ENCODE measurements around the gene SORCS2.
"Not testable (repeated sequence)": the region's sequence is repeated elsewhere in the genome, so short reads cannot be mapped to it uniquely, and the experiment has no call there.

SORCS2 gene

DNA sequence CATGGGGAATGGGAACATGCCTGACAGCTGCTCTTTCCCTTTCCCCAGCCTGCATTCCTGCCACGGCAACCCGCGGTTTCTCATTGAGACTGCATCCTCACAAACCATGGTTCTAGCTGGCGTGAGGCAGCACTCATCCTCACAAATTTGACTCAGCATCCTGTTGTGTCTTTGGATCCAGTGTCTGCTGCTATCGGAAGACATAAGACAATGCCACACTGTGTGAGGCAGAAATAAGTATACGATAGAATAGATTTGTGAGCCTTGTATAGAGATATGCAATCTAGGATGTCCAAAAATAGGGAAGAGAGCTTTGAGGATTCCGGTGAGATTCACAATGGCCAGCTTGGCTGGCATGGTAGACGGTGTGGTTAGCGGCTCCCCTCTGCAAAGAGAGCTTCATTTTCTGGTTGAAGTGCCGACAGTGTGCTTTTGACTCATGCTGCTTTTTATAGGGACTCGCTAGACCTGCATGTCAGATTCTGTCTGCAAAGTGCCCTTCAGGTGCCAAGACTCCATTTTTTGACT lies 403.7 kb downstream of the SORCS2 start:
- no peaks in the 10 kb centered on the region for H3K27me3 Mint-ChIP-seq (ENCODE audit: low read depth)
- H3K27ac Mint-ChIP-seq: no peak overlapping the region

DNA sequence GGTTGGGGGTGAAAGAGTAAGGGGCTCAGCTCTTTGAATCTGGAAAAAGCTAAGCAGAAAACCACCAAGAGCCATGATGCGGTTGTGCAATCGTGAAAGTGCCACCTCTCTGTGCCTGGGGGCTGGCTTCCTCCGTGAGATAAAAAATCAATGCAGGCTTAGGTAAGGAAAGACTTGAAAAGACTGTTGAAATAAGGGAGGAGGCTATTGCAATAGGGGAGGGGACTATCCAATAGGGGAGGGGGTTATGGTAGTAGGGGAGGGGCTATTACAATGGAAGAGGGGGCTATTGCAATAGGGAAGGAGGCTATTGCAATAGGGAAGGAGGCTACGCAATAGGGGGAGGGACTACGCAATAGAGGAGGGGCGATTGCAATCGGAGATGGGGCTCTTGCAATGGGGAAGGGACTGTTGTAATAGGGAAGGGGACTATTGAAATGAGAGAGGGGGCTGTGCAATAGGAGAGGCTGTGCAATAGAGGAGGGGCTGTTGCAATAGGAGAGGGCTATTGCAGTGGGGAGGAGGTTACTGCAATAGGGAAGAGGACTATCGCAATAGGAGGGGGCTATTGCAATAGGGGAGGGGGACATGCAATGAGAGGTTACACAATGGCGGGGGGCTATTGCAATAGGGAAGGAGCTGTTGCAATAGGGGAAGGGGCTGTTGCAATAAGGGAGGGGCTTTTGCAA lies 404.7 kb downstream of the SORCS2 start:
- H3K4me3 Mint-ChIP-seq: no peak overlapping the region
- H3K27ac Mint-ChIP-seq: no peak overlapping the region
- H3K9me3 Mint-ChIP-seq: no peaks in the 10 kb centered on the region
- H3K27me3 Mint-ChIP-seq (ENCODE audit: low read depth): no peaks in the 10 kb centered on the region
- H3K4me1 Mint-ChIP-seq (ENCODE audit: low read depth): no peaks in the 10 kb centered on the region
- H3K36me3 Mint-ChIP-seq (ENCODE audit: low read depth): no peaks in the 10 kb centered on the region

More for the DNA sequence above, 403.7 kb downstream of the SORCS2 start:
- Mint-ChIP-seq H3K36me3 (ENCODE audit: low read depth) (no peaks in the 10 kb centered on the region), H3K4me1 (ENCODE audit: low read depth) (no peaks in the 10 kb centered on the region), H3K4me3 (no peak overlapping the region), H3K9me3 (no peaks in the 10 kb centered on the region)

DNA sequence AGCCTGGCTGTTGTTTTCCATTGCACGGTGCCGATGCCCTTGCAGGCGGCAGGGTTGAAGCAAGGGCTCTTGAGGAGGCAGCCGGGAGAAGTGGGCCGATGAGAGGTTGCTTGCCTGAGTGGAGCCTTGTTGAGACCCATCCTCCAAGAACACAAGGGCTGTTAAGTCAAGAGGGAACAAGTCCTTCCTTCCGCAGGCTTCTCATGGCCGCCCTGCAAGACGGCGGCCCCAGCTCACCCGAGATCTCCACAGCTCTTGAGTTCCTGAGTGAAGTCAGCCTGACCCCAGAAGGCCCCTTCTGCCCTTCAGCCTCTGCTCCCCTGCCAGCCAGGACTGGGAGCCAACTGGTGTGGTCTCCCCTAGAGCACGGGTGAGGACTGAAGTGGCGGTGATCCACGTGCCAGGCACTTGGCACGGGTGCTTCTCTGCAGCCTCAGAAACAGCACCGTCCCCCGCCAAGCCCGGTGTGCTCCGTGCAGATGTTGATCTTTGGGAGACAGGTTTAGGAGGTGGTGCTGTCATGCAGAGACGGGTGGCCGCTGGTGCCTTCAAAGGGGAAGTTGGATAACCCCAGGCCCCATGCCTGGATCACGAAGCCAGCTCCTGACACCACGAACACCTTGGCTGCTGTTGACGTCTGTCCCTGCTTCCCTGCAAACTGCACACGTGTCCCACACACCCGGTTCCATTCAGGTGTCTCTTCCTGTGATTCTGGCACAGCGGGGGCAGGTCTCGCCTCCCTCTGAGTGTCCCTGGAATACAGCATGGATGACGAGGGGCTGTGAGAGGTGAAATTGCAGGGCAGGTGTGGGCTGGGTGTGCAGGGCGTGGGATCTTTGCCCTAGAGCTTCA lies 406.8 kb downstream of the SORCS2 start:
- H3K27me3 Mint-ChIP-seq (ENCODE audit: low read depth): no peaks in the 10 kb centered on the region
- H3K9me3 Mint-ChIP-seq: no peaks in the 10 kb centered on the region
- H3K27ac Mint-ChIP-seq: no peak overlapping the region
- H3K4me3 Mint-ChIP-seq: no peak overlapping the region
- H3K4me1 Mint-ChIP-seq (ENCODE audit: low read depth): no peaks in the 10 kb centered on the region
- H3K36me3 Mint-ChIP-seq (ENCODE audit: low read depth): no peaks in the 10 kb centered on the region

DNA sequence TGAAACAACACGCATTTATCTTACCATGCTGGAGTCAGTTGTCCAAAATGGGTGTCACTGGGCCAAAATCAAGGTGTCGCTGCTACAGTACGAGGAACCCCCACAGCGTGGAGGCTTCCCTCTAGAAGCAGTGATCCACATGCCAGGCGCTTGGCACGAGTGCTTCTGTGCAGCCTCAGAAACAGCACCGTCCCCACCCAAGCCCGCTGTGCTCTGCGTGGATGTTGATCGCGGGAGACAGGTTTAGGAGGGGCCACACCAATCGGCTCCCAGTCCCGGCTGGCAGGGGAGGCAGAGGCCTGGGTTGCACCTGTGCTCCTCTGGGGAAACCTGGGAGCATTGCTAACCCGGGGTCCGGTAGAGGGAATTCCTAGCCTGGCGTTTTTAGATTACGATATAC lies 407.9 kb downstream of the SORCS2 start:
- Mint-ChIP-seq H3K4me1 (ENCODE audit: low read depth) (no peaks in the 10 kb centered on the region), H3K27me3 (ENCODE audit: low read depth) (no peaks in the 10 kb centered on the region)

DNA sequence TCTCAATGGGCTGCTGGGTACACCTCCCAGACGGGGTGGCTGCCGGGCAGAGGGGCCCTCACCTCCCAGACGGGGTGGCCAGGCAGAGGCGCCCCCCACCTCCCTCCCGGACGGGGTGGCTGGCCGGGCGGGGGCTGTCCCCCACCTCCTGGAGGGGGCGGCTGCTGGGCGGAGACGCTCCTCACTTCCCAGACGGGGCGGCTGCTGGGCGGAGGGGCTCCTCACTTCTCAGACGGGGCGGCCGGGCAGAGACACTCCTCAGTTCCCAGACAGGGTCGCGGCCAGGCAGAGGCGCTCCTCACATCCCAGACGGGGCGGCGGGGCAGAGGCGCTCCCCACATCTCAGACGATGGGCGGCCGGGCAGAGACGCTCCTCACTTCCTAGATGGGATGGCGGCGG lies 409.8 kb downstream of the SORCS2 start:
- not testable (repeated sequence) for H3K9me3 Mint-ChIP-seq; H3K4me1 Mint-ChIP-seq (ENCODE audit: low read depth); H3K27ac Mint-ChIP-seq; H3K27me3 Mint-ChIP-seq (ENCODE audit: low read depth); H3K36me3 Mint-ChIP-seq (ENCODE audit: low read depth); H3K4me3 Mint-ChIP-seq

More for the DNA sequence above, 407.9 kb downstream of the SORCS2 start:
- no peaks in the 10 kb centered on the region for H3K9me3 Mint-ChIP-seq
- H3K36me3 Mint-ChIP-seq (ENCODE audit: low read depth): no peaks in the 10 kb centered on the region
- no peak overlapping the region for H3K4me3 Mint-ChIP-seq
- H3K27ac Mint-ChIP-seq: no peak overlapping the region

DNA sequence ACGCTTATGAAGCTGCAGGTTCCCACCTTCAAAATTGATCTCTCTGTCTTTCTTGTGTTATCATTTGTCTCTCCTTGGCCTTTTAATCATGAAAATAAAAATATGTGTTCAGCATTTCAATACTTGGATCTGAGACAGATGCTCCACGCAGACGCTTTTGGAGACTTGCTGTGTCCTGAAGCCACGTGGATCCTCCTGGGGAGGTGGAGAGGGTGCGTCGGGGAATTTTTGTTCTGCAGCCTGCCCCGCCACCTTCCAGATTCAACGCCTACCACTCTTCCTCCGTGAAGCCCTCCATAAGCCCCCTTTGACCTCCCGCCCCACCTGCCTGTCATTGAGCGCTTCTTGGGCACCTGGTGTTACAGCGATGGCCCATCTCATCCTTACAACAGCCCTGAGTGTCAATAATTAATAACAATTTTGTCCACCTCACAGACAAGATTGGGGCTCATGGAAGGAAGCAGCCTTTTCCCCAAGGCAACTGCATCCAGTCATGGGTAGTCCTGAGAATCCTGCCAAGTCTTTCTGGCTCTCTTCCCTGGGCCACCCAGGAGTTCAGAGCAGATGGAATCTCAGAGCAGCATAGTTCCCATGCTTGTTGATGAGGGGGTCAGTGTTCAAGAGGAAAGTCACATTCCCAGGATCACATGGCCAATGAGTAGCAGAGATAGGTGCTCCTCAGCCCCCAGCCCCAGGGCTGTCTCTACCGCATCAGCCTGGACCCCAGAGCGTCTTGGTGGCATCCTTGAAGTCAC lies 415.0 kb downstream of the SORCS2 start:
- Mint-ChIP-seq H3K4me1 (ENCODE audit: low read depth) (no peaks in the 10 kb centered on the region), H3K27me3 (ENCODE audit: low read depth) (no peaks in the 10 kb centered on the region), H3K4me3 (no peak overlapping the region), H3K9me3 (no peaks in the 10 kb centered on the region), H3K36me3 (ENCODE audit: low read depth) (no peaks in the 10 kb centered on the region), H3K27ac (no peak overlapping the region)

DNA sequence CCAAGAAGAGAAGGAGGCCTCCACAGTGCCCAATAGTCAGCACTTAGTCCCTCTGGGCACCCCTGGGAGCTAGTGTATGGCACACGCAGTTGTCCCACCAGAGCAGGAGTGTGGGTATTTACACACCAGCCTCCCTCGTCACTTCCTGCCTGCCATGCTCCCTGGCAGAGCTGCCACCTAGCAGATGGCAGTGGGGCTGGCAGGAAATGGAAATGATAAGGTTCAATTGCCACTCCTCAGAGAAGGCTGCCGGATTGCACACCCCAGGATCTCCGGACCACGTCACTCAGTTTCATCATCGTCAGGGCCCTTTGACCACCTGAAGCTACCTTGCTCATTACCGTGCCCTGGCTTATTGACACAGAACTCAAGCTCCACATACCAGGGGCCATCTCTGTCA lies 415.7 kb downstream of the SORCS2 start:
- Mint-ChIP-seq H3K9me3 (no peaks in the 10 kb centered on the region), H3K27me3 (ENCODE audit: low read depth) (no peaks in the 10 kb centered on the region), H3K4me1 (ENCODE audit: low read depth) (no peaks in the 10 kb centered on the region), H3K27ac (no peak overlapping the region), H3K4me3 (no peak overlapping the region), H3K36me3 (ENCODE audit: low read depth) (no peaks in the 10 kb centered on the region)

DNA sequence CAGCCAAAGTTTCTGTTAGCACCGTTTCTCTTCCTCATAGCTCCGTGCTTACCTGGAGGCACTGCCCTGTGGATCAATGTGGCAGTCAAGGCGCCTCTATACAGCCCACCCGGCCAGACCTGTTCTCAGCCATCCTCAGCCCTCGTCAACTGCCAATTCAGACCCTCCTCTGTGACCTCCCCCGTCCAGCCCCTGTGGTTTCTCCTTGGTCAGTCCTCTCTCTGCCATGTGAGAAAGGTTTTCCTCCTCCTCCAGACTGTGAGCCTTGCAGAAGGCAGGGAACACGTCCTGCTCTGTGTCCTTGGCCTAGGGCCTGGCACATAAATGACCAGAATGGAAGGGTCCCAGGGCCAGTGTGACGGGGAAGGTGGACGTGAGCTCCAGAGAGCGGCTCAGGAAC lies 417.0 kb downstream of the SORCS2 start:
- no peaks in the 10 kb centered on the region for H3K36me3 Mint-ChIP-seq (ENCODE audit: low read depth)
- H3K9me3 Mint-ChIP-seq: no peaks in the 10 kb centered on the region
- H3K4me3 Mint-ChIP-seq: no peak overlapping the region
- H3K27ac Mint-ChIP-seq: no peak overlapping the region
- H3K27me3 Mint-ChIP-seq (ENCODE audit: low read depth): no peaks in the 10 kb centered on the region
- no peaks in the 10 kb centered on the region for H3K4me1 Mint-ChIP-seq (ENCODE audit: low read depth)

DNA sequence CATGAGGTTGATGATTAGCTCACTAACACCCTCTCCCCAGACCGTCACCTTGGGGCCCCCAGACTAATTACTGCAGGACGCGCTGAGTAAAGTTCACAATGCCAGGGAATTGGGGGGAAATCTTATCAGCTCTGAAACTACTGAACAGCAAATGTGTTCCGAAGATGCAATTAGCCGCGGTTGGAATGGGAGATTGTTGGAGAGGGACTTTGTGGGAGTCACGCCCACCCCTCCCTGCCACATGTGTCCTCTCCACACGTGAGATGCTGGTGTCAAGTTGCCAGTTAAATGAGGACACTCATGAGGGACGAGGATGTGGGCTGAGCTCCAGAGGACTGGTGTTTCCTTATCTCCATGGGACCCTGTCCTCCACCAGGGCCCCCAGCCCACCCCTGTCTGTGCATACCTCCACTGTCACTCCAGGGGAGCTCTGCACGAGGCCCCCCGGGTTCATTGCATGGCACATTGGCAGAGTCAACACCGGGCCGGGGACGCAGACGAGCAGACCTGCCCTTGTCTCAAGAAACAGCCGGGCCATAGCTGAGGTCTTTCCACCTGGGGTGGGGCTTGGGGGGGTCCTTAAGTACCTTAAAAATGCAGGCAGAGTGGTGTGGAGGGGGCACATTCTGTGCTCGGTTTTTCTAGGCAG lies 417.8 kb downstream of the SORCS2 start:
- Mint-ChIP-seq H3K4me3 (no peak overlapping the region), H3K9me3 (no peaks in the 10 kb centered on the region), H3K4me1 (ENCODE audit: low read depth) (no peaks in the 10 kb centered on the region), H3K27ac (no peak overlapping the region), H3K27me3 (ENCODE audit: low read depth) (no peaks in the 10 kb centered on the region), H3K36me3 (ENCODE audit: low read depth) (no peaks in the 10 kb centered on the region)

DNA sequence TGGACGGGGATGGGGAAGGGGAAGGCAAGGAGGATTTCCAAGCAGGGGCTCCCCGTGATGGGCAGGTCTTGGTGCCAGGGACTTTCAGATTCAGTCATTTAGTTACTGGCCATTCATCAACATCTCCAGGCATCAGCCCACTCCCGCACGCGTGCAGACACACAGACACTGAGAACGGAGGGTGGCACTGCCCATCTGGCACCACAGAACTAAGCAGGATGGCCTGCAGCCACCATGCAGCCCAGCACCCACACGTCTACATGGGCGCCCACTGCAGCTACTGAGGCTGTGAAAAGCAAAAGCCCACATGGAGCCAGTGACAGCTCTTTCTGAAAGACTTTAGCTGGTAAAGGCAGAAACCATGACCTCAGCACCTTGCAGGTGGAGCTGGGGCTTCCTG lies 418.5 kb downstream of the SORCS2 start:
- Mint-ChIP-seq H3K4me3 (no peak overlapping the region), H3K27me3 (ENCODE audit: low read depth) (no peaks in the 10 kb centered on the region), H3K36me3 (ENCODE audit: low read depth) (no peaks in the 10 kb centered on the region), H3K4me1 (ENCODE audit: low read depth) (no peaks in the 10 kb centered on the region), H3K9me3 (no peaks in the 10 kb centered on the region), H3K27ac (no peak overlapping the region)

DNA sequence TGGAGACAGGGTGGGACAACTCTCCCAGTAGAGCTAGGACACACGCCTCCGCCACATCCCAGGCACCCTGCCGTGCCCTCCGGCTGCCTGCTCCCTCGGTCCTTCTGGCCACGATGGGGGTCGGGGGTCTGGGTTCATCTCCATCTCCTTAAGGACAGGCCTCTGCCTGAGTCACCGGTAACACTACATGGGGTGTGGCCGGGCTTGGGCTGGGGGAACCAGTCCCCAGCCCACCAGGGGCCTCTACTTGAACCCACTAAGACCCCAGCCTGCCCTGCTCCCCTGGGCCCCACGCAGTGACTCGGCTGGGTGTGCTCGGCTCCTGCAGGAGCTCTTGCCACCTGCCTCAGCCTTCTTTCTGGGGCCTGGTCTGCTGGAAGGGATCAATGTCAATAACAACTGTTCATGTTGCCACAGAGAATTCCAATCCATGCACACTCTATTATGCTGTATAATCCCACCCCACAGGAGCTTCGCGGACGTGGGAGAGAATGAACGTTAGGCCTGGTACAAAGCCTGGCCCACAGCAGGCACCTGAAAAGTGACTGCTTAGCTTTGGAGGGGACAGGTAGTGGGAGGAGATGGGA lies 420.1 kb downstream of the SORCS2 start:
- H3K36me3 Mint-ChIP-seq (ENCODE audit: low read depth): no peaks in the 10 kb centered on the region
- no peaks in the 10 kb centered on the region for H3K9me3 Mint-ChIP-seq
- H3K27me3 Mint-ChIP-seq (ENCODE audit: low read depth): no peaks in the 10 kb centered on the region
- H3K4me1 Mint-ChIP-seq (ENCODE audit: low read depth): no peaks in the 10 kb centered on the region
- H3K4me3 Mint-ChIP-seq: no peak overlapping the region
- no peak overlapping the region for H3K27ac Mint-ChIP-seq

DNA sequence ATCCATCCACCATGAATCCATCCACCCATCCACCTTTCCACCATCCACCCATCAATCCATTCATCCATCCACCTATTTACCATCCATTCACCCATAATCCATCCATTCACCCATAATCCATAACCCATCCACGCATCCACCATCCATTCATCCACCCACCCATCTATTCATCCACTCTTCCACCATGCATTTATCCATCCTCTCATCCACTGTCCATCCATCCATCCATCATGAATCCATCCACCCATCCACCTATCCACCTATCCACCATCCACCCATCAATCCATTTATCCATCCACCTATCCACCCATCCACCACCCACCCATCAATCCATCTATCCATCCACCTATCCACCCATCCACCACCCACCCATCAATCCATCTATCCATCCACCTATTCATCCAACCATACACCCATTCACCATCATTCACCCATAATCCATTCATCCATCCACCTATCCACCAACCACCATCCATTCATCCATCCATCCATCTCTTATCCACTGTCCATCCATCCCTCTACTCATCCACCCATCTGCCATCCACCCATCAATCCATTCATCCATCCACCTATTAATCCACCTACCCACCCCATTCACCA lies 422.1 kb downstream of the SORCS2 start:
- H3K27me3 Mint-ChIP-seq (ENCODE audit: low read depth): no peaks in the 10 kb centered on the region
- H3K4me1 Mint-ChIP-seq (ENCODE audit: low read depth): no peaks in the 10 kb centered on the region
- H3K27ac Mint-ChIP-seq: no peak overlapping the region
- H3K9me3 Mint-ChIP-seq: no peaks in the 10 kb centered on the region
- no peaks in the 10 kb centered on the region for H3K36me3 Mint-ChIP-seq (ENCODE audit: low read depth)
- no peak overlapping the region for H3K4me3 Mint-ChIP-seq

DNA sequence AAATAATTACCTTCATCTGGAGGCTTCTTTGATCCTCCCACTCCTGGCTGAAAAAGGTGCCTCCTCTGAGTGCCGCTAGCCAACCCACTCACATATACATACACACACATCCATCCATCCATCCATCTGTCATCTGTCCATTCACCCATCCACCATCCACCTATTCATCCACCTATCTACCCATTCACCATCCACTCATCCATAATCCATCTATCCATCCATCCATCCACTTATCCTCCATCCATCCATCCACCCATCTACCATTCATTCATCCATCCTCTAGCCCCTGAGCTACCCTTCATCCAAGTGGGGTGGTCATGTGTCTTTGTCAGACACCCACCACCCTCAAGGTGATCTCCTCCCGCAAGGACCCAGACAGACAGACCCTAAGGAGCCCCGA lies 423.9 kb downstream of the SORCS2 start:
- H3K36me3 Mint-ChIP-seq (ENCODE audit: low read depth): no peaks in the 10 kb centered on the region
- no peak overlapping the region for H3K4me3 Mint-ChIP-seq
- H3K27me3 Mint-ChIP-seq (ENCODE audit: low read depth): no peaks in the 10 kb centered on the region
- no peaks in the 10 kb centered on the region for H3K9me3 Mint-ChIP-seq
- no peak overlapping the region for H3K27ac Mint-ChIP-seq
- no peaks in the 10 kb centered on the region for H3K4me1 Mint-ChIP-seq (ENCODE audit: low read depth)

DNA sequence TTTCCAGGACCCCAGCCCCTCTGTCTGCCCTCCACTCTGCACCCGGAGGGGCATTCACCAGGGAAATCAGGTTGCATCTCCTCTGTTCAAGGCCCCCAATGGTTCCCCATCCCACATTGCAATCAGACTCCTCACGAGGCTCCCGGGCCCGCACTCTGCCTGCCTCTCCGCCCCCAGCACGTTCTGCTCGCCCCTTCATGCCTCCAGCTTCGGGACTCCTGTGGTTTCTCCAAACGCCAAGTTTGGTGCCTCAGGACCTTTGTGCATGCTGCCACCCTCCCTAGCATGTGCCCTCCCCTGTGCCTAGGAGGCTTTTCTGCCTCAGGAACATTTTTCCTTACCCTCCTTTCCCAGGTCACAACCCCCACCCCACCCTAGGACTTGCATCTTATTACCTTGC lies 426.0 kb downstream of the SORCS2 start:
- Mint-ChIP-seq H3K9me3 (no peaks in the 10 kb centered on the region), H3K36me3 (ENCODE audit: low read depth) (no peaks in the 10 kb centered on the region), H3K4me3 (no peak overlapping the region), H3K27ac (no peak overlapping the region), H3K27me3 (ENCODE audit: low read depth) (no peaks in the 10 kb centered on the region), H3K4me1 (ENCODE audit: low read depth) (no peaks in the 10 kb centered on the region)
